ENCODE data around the gene XDH.

The XDH gene

DNA sequence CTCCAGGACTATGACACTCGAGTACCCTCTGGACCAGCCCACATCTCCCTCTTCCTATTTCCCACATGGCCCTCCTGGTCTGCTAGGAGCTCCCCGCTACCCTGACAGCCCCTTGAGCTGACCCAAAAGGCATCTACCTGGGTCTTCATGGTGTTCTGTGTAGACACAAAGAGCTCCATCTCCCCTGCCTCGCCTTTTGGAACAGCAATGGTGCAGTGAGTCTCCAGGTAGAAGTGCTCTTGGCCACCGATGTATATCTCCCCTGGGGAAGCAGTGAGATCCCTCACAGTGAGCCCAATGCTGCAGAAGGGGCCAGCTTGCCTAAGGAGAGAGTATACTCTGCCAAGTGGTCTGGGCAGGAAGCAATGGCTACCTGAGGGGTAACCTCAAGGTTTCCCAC lies 47.8 kb downstream of the XDH start:
- in situ Hi-C loops (cut with HindIII; ENCODE audit: low sequenced_read_pairs) = no loop called here

DNA sequence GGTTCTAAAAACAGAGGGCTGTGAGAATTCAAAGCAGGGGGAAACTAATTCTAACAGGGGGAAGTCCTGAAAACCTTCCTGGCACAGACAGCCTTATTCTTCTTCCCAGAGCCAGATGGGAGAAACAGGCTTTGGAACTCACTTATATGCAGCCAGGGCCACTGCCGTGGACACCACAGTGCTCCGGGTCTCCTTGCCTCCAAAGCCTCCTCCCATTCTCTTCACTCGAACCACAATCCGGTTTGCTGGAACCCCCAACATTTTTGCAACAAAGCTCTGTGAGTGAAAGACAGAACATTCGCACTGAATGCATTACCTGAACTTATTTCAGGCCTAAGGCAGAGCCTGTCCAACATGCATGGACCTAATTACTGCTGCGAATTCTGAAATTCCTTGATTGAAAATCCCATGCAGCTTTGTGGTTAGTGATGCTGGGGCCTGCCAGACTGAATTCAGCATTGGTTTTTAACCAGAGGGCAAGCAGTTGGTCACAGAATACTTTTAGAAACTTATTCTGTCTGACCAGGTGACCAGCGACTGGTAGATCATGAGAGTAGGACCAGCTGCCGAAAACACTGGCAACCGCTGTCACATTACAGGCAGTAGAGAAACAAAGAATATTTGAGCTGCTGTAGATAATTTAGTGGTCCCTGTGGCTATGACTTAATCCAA lies 48.6 kb downstream of the XDH start:
- in situ Hi-C loops (cut with HindIII; ENCODE audit: low sequenced_read_pairs) = no loop called here

DNA sequence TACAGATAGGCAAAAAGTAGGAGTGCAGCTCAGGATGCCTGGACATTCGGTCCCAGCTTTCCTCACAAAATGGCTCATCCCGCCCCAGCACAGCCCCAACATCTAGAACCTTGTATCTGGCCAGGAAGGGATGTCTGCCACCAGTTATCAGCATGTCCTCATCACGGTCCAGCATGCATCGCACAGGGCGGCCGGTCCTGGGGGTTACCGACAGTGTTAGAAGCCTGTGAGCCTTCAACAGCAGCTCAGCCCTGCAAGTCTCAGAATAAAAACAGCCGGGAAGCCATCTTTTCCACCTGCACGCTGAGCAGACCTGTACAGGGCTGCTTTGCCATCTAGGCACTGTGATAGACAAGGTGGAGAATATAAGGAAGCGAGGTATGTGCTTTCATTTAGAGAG lies 49.2 kb downstream of the XDH start:
- in situ Hi-C loops (cut with HindIII; ENCODE audit: low sequenced_read_pairs) = no loop called here

DNA sequence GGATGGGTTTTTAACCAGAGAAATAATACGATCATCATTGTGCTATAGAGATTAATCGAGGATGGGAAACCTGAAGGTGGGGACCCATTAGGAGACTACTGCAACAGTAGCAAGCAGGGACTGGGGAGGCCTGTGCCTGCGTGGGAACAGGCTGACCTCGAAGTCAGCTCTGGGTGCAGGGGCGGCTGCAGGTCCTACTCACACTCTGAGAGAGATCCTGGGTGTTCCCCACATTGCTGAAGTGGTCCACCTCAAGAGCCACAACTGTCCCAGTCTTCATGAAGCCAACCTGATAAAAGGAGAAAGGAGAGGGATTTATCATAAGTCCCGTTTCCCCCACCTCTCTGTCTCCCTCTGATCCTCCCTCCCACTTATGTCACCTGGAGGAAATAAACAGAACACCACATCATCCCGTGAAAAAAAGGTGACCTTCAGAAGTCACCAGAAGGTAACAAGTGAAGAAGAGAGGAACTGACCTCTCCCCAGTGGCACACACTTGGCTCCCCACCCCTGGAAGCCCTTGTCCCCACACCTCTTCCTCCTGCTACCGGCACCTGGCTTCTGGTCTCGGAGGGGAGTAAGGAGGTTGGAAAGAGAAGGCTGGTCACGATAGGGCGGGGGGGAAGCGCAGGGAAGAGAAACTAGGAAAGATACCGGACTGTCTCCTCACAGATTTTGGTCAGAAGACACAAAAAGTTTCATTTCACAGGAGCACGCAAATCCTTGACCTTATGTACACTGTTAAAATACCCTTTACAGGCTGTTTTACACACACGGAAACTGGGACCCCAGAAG lies 50.4 kb downstream of the XDH start:
- in situ Hi-C loops (cut with HindIII; ENCODE audit: low sequenced_read_pairs) = no loop called here

DNA sequence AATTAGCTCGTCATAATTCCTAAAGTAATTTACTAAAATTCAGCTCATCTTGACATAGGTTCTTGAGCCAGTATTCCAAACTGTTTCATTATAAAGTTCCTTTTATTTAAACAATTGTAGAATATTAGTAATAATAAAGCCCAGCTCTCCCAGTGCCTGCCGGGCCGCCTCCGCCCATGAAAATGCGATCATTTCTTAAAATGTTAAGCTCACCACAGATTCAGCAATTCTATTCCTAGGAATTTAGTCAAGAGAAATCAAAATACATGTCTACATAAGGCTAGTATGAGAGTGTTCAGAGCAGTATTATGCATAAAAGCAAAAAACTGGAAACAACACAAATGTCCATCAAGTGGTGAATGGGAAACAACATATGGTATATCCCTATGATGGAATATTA lies 52.0 kb downstream of the XDH start:
- in situ Hi-C loops (cut with HindIII; ENCODE audit: low sequenced_read_pairs) = no loop called here

DNA sequence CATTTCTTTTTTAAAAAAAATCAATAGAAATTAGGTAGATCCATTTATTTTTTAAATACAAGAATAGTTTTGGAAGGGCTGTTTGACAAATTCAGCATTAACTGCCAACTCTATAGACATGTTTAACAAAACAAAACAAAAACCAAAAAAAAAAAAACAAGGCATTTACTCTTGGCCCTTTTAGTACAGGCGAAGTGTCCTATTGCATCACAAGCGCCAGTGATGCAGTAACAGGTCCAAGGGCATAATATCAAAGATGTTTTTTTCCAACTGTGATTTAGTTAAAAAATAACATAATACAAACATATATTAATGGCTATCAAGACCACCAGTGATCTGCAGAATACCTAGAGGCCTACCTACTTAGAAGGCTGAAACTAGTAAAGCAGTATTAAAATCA lies 55.3 kb downstream of the XDH start:
- in situ Hi-C loops (cut with HindIII; ENCODE audit: low sequenced_read_pairs) = no loop called here

DNA sequence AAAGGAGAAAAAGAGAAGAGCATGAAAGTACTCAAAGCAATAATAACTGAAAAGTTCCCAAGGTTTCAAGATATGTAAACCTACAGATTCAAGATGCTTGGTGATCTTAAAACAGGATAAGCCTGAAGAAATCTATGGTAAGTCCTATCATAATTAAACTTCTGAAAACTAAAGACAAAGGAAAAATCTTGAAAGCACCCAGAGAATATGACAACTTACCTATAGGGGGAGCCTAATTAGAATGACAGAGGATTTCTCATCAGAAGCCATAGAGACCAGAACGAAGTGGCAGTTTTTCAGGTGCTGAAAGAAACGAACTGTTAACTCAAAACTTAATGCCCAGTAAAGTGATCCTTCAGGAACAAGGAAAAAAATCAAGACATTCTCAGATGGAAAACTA lies 59.7 kb downstream of the XDH start:
- in situ Hi-C loops (cut with HindIII; ENCODE audit: low sequenced_read_pairs) = no loop called here

DNA sequence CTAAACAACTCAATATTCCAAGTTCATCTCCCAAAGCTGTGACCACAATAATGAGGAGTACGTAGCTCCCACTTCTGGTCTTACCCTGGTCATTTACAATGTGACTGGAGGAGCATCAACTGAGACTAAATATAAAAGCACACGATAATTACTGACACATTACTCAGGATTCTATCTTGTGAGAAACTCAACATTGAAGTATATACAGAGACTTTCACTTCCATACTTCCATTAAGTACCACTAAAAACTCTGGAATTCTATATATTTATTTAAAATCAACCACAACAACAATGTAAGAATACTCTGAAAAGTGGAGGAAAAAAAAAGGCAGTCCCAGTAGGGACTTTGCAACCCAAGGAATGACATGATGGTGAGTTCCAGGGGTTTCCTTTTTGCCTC lies 61.4 kb downstream of the XDH start:
- in situ Hi-C loops (cut with HindIII; ENCODE audit: low sequenced_read_pairs) = no loop called here

DNA sequence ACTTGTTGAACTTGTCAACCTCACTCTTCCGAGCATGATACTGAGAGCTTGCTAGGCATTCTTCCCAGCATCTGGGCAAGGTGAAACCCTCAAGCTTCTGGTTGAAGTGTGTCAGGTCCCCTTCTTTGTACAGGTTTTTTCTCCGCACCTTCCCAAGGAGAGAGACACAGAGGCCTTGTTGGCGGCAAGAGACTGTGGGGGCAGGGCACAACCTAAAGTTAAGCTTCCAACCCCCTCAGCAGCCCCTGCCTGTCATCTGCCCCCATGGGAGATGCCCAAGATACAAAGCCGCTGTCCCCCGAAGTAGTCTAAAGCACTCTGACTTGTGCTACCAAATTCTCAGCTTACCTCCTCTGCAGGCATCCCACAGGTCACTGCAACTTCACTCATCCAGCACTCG lies 64.9 kb downstream of the XDH start:
- in situ Hi-C loops (cut with HindIII; ENCODE audit: low sequenced_read_pairs) = loop anchor here (25.0 kb wide), 1 partner anchor 212 kb away; the partner anchor contains the start of gene GALNT14

DNA sequence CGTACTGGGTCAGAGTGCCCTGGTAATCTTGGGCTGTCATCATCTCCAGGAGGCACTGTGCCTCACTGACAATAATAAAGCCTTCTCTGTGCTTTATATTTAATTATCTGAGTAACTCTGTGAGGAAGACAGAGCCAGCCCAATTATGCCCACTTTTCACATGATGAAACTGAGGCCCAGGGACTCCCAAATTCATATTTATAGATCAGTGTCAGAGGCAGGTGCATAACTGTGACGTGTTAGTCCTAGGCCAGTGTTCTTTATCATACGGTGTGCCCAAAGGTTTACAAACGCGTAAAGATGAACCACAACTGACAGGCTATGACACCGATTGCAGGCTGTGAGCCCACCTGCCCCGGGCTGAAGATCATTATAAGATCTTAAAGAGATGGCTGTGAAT lies 65.4 kb downstream of the XDH start:
- in situ Hi-C loops (cut with HindIII; ENCODE audit: low sequenced_read_pairs) = loop anchor here (25.0 kb wide), 1 partner anchor 212 kb away; the partner anchor contains the start of gene GALNT14

DNA sequence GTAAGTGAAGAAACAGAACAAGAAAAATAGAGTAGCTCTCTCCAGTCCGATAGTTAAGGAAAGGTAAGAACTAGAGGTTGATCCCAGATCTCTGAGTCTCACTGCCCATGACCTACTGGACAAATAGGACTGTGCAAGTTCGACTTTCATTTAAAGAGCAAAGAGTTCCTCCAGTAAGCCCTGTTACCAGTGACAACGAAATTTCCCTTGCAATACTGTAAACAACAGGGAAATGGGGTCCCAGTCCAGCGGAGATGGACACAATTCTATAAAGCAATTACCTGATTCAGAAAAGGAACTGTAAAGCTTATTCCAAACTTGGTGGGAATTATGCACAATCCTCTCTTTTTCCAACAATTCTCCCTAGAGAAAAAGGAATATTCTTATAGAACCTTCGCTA lies 65.9 kb downstream of the XDH start:
- in situ Hi-C loops (cut with HindIII; ENCODE audit: low sequenced_read_pairs) = loop anchor here (25.0 kb wide), 1 partner anchor 211 kb away; the partner anchor contains the start of gene GALNT14

DNA sequence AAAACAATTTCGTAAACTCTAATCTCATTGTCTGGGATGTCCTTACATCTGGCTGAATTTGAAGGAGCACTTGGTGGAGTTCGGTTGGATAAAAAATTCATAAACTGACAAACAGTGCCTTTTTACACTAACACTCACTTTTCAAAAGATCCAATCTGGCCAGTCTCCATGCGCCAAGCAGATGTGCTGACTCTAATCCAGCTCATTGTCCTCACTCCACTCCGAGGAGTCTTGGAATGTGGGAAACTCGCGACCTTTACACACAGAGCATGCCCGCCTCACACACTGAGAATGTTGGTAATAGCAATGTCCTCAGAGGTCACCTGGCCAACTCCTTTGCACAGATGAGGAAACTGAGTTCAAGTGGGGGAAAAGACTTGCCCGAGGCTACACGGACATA lies 66.8 kb downstream of the XDH start:
- in situ Hi-C loops (cut with HindIII; ENCODE audit: low sequenced_read_pairs) = loop anchor here (25.0 kb wide), 1 partner anchor 210 kb away; the partner anchor contains the start of gene GALNT14

DNA sequence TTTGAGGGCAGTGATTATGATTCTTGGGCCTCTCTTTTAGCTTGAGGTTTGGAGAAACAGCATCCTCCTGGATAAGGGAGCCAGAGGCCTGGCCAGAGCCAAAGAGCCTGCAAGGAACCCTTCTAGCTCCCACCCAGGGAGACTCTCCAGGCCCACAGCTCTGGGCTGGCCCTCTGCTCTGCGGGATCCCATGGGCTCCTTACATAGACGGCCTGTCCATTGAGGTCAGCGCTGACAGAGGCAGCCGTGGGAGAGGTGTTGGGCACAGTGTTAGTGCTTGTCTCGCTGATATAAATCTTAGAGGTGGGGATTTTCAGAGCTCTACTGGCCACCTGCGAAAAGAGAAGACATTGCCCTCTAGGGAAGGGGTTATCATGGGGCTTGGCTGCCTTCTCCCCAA lies 67.2 kb downstream of the XDH start:
- in situ Hi-C loops (cut with HindIII; ENCODE audit: low sequenced_read_pairs) = loop anchor here (25.0 kb wide), 1 partner anchor 210 kb away; the partner anchor contains the start of gene GALNT14

DNA sequence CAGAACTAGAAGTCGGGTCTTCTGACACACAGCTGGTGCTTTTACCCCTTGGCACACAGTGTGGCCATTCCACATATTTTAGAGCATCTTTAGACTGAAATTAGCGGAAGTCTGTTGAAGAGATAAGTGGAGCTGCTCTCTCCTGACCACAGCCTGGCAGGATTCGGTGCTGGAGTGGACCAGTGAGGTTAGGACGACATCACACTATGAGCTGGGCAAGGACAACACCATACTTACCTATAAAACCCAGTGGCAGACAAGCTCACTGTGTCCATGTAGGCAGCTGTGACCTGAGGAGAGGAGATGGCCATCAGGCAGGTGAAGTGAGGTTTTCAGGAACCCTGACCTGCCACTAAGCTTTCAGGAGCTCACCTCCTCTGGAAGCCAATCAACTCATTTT lies 70.1 kb downstream of the XDH start:
- in situ Hi-C loops (cut with HindIII; ENCODE audit: low sequenced_read_pairs) = loop anchor here (25.0 kb wide), 1 partner anchor 207 kb away; the partner anchor contains the start of gene GALNT14

DNA sequence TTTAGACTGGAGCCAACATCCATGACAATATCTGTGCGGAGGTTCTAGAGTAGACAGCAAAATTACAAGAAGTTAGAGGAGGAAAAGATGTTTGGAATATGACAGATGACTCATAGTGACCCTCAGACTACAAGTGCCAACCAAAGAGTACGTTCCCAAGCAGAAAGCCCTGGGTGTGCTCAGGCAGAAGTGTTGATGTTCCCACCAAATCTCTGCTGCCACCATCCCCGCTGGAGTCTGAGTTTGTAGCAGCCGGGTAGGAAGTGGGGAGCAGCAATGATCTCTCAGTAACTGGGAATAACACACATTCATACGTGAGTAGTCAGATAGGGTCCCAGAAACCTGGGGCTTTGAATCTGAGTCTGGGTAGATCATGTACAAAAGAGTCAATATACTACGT lies 73.2 kb downstream of the XDH start:
- in situ Hi-C loops (cut with HindIII; ENCODE audit: low sequenced_read_pairs) = loop anchor here (25.0 kb wide), 1 partner anchor 204 kb away; the partner anchor contains the start of gene GALNT14

DNA sequence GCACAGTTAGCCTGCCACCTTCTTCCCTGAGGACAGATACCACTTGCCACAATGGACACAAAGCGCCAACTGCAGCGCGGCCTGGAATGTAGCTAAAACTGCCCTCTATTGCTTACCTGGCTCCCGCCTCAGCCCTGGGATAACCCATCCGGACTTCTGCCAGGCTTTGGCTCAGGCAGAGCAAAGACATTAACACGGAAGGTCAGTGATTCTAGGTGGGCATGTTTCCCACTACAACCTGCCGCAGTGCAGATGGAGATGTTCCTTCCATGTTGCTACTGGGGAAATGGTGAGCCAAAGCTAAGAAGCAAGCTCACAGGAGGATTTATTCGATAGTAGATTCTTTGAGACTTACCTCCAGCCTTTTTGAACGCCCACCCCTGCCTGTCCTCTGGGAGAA lies 74.8 kb downstream of the XDH start:
- in situ Hi-C loops (cut with HindIII; ENCODE audit: low sequenced_read_pairs) = loop anchor here (10.0 to 25.0 kb wide), 2 partner anchors 202 to 625 kb away; partner anchors contain the start of gene GALNT14

DNA sequence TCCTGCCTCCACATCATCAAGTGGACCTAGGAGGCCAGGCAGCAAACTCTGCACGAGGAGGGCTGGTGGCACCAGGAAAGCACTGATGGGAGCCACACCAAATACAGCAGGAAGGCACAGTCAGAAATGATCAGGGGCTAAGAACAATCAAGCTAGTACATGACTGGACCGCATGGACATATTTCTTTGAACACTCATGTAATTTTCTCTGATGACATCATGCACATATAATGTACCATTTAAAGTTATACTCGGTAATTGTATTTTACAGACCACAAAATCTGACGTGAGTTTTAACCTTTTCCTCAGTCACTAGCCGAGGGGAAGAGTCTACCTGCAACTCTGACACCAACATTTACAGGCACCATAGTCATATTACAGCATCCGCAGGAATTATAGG lies 76.7 kb downstream of the XDH start:
- in situ Hi-C loops (cut with HindIII; ENCODE audit: low sequenced_read_pairs) = loop anchor here (10.0 to 25.0 kb wide), 2 partner anchors 201 to 623 kb away; partner anchors contain the start of gene GALNT14

DNA sequence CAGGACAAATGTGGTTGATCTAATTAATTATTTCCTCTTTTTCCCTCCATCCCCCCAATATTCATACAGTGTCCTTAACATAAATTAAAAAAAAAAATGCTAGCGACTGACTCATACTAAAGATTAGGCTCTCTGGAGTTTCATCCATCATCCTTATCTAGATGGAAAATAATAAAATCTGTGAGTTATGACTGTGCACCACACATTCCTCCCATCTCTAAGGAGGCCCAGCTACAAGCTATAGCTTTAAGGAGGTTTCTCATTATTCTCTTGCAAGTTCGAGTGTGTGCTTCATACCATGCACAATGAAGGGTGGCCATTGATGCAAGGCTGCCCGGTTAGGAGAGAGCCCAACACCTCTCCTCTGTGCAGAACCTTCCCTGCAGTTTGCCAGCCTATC lies 77.3 kb downstream of the XDH start:
- in situ Hi-C loops (cut with HindIII; ENCODE audit: low sequenced_read_pairs) = loop anchor here (10.0 to 25.0 kb wide), 2 partner anchors 200 to 622 kb away; partner anchors contain the start of gene GALNT14

DNA sequence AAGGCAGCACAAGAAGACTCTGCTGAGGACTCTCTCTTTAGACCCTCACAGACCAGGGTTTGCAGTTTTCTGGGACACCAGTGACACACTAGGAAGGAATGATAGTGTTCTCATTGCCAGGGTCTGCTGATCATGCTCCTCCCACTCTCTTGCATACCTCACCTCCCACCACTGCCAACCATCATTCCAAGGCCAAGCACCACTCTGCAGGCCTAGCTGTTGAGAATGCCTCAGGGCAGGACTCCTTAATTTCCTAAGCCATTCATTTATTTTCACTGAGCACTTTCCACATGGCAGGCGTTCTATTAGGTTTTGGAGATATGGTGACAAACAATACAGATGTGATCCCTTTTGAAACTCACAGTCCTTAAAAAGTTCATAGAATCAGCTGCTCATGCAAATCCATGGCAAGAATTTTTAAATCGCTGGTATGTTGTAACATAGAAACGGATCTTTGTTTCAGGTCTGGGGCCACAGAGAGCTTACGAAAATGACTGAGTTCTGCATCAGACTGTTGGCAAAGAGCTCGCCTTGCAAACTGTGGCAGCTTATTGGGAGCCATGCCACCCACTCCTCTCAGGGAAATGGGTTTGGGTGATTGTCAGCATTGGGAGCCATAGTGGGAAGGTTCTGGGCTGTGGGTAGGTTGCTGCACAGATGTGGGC lies 78.5 kb downstream of the XDH start:
- in situ Hi-C loops (cut with HindIII; ENCODE audit: low sequenced_read_pairs) = loop anchor here (10.0 to 25.0 kb wide), 2 partner anchors 199 to 621 kb away; partner anchors contain the start of gene GALNT14

DNA sequence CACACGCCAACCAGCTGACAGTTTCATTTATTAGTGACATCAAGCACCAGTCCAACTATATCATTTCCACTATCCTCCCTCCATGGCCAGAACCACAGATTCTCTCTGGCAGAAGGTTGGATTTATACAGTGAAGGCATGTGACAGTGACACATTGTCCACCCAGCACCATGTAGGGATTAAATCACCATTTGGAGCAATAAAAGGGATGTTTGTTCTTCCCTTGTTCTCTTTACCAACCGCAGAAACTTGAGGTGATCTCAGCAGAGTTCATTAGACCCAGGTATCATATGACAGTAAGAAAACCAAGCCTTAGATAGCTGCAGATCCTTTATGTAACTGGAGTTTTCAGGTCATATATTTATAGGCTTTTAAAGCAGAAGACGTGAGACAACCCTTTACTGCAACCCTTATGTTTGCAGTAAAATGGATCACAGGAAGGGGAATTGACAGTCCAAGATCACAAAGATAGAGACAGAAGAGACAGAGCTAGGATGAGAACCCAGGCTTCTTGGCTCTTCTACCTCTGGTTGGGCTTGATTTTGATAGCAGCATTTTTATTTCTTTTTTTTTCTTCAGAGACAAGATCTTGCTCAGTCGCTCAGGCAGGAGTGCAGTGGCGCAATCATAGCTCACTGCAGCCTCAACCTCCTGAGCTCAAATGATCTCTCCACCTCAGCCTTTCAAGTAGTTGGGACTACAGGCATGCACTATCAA lies 80.1 kb downstream of the XDH start:
- in situ Hi-C loops (cut with HindIII; ENCODE audit: low sequenced_read_pairs) = loop anchor here (10.0 to 25.0 kb wide), 2 partner anchors 197 to 620 kb away; partner anchors contain the start of gene GALNT14

Measured in endothelial cell of hepatic sinusoid (primary cell).